ENCODE data around the gene DENND4A.
A peak's percentile ranks its signal among the peaks of the same experiment; 100 is the strongest.
"Not testable (repeated sequence)": the region's sequence is repeated elsewhere in the genome, so short reads cannot be mapped to it uniquely, and the experiment has no call there.

The DENND4A gene

DNA sequence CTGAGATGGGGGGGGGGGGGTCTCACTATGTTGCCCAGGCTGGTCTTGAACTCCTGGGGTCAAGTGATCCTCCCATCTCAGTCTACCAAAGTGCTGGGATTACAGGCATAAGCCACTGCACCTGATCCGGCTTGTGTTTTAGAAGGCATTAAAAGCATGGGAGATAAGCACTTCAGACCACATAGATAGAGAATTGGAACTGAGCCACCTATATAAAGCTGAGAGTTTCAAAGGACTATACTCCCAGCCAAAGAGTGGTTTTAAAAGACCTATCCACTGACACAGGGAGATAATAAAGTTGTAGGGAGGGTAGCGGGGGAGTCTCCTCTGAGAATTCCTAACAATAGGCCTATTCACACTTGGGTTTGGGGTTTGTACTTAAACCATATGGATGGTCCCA is 34.8 kb downstream of the DENND4A start:
- DNase-seq (ENCODE audit: low read depth), result no peak

DNA sequence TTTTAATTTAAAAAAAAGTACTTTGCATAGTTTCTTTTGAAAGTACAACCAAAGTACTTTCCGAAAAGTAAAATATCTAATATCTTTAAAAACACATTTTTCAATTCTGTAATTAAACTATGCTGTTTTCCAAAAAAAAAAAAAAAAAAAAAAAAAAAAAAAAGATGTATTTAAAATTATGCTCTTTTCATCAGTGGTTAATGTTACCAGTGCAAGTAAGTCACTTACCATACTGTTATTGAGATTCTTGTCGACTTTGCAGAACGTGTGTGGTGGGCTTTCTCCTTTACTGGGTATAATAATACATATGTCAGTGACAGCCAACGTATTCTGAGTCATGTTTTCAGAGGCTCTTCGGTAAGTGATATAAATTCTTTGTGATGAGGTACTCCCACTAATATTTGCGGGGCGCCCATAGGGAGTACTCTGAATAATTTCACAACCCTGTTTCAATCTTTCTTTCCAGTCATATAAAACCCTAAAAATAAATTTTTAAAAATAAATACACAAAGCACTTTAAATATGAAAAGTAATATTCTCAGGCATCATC is 39.9 kb downstream of the DENND4A start:
- DNase-seq (ENCODE audit: low read depth), result no peak

DNA sequence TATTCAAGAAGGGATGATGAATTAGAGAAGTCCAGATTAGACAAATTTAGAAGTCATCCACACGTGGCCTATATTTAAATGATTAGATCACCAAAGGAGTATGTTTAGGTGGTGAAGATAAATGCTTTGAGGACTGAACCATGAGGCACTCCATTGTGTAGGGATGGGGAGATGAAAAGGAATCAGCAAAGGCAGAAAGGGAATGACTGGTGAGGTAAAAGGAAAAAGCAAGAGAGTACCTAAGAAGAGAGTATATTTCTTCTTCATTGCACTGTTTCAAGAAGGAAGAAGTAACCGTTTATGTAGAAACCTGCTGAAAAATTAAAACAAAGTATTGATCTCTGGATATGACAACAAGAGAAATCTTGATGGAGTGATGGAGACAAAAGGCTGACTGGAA is 40.7 kb downstream of the DENND4A start:
- DNase-seq (ENCODE audit: low read depth), result no peak

DNA sequence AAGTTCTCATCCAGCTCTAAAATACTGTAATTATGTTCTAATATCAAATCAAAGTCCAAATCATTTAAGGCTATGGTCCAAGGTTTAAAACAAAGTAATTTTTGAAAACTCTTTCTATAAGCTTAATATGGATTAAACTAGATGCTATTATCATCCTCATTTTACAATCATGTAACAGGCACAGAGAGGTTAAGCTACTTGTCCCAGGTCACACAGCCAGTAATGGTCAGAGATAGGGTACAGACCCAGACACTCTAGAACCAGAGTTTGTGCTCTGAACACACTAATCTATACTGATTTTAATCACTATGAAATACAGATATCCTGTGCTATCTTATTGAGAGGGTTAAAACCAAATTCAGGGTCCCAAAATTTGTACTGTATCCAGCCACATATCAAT is 44.8 kb downstream of the DENND4A start:
- DNase-seq (ENCODE audit: low read depth), result no peak

DNA sequence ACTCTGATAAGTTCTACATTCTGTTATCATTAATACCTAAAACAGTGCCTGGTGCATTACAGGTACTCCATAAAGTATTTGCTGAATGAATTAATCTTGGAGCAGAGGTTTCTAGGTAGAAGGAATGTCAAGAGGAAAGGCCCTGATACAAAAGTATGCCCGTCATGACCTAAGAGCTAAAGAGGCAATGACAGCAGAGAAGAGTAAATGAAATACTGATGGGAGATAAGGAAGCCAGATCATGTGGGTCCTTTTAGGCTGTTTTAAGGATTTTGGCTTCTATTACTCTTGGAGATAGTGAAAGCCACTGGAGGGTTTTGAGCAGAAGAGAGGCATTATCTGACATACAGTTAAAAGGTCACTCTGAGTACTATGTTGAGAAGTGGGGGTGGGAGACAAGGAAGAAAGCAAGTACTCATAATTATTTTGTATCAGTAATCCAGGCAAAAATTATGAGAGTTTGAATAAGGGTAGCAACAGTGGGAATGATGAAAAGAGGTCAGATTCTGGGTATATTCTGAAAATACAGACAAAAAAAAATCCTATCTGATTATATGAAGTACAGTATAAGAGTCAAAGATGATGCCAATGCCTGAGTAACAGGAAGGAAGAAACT is 48.3 kb downstream of the DENND4A start:
- DNase-seq (ENCODE audit: low read depth), result no peak

DNA sequence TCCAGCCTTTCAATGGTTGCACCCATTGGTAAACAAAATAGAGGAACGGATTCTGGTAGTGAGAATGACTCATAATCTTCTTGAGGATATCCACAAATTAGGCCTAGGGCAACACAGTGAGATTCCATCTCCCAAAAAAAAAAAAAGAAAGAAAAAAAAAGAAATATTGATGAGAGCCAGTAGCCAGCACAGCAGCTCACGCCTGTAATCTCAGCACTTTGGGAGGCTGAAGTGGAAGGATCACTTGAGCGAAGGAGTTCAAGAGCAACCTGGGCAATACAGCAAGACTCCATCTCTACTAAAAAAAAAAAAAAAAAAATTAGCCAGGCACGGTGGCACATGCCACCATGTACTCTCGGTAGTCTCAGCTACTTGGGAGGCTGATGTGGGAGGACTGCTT is 51.9 kb downstream of the DENND4A start:
- no peak for DNase-seq (ENCODE audit: low read depth)

DNA sequence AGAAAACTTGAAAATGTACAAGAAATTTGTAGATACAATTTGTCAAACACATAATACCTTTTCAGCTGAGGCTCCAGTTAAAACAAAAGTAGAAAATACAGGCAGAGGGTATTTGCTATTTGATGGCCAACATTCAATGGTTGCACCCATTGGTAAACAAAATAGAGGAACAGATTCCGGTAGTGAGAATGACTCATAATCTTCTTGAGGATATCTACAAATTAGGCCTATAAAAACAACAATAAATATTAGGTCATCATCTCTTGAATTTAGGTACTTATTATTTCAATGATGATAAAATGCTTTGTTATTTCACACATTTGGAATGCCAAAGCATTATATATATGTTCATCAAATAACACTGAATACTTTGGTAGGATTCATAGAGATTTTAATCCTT is 53.4 kb downstream of the DENND4A start:
- DNase-seq (ENCODE audit: low read depth), result no peak

DNA sequence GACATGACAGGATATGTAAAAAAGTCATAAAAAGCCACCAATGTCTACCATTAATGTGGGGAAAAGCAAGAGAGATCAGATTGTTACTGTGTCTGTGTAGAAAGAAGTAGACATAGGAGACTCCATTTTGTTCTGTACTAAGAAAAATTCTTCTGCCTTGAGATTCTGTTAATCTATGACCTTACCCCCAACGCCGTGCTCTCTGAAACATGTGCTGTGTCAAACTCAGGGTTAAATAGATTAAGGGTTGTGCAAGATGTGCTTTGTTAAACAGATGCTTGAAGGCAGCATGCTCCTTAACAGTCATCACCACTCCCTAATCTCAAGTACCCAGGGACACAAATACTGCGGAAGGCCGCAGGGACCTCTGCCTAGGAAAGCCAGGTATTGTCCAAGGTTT is 58.5 kb downstream of the DENND4A start:
- DNase-seq (ENCODE audit: low read depth), result not testable (repeated sequence)

DNA sequence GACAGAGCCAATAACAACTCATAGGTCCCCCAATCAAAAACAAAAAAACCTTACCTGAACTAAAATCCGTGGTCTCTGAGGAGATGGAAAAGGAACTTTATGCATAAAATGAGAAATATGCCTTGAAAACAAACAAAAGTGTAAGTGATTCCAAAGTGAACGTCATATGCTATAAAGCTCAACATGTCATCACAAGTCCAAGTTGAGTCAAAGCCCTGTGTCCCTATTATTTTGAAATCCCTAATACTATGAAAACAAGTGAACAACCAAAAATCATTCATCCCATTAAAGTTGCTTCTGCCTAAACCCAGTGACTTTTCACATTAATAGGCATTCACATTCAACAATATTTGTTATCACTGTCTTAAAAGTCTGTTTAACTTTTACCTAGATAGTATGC is 59.4 kb downstream of the DENND4A start:
- DNase-seq (ENCODE audit: low read depth), result no peak

DNA sequence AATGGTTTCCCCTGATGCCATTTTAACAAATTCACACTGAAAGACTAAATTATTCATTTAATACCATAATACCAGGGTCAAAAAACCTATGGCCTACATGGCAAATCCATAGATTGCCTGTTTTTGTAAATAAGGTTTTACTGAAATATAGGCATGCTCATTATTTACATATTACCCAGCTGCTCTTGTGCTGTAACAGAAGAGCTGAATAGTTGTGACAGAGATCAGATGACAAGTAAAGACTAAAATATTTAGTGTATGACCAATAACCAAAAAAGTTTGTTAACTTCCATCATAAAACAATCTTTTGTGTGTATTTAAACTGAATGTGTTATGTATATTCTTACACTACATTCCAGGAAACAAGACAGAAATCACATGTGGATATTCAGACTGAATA is 60.2 kb downstream of the DENND4A start:
- no peak for DNase-seq (ENCODE audit: low read depth)

DNA sequence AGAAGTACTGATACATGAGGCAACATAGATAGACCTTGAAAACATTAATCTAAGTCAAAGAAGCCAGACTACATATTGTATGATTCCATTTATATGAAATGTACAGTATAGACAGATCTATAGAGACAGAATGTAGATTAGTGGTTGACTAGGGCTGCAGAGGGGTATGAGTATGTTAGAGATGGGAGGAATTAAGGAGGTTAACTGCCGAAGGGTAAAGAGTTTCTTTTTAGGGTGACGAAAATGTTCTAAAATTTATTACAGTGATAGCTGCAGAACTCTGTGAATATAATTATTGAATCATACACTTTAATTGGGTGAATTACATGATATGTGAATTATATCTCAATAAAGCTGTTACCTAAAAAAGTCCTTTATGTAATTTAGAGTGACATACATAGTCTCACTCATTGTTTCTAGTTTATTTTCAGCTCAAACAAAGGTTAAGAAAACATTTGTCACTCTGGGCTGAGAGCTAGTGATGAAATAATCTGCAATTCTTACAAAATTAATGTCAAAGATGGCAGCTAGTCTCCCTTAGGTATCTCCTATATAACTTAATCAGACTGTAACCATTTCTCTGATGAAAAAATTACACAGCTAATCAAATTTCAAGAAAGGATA is 61.4 kb downstream of the DENND4A start:
- peak; percentile 21 for DNase-seq (ENCODE audit: low read depth)

DNA sequence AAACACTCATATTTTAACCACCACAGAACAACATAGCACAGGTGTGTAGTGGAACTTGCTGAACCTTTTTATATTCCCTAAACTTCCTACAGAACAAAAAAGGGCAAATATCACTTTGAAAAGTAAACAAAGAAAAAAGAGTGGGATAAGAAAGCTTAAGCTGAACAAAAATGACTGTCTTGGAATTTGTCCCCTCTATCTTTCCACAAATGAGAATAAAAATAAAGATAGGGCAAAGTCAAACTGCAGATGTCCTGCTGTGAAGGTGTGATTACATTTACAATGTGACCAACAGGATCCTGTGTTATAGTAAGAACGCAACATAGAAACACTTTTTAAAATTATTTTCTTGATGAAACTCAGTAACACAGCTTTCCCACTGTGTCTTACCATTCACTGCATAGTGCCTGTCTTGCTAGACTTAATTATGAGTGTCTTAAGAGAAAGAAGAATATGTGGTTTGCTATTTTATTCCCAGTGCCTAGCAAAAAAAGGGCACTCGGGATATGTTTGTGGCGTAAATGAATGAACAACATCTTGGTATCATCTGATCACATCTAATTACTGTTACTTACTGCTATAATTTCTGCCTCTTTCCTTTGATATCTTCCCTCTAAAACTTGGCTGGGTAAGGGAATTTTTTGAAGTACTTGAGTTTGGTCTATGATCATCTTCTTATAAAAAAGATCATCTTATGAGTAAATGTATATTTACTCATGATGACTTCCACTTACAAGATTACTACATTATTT is 67.5 kb downstream of the DENND4A start:
- no peak for DNase-seq (ENCODE audit: low read depth)

DNA sequence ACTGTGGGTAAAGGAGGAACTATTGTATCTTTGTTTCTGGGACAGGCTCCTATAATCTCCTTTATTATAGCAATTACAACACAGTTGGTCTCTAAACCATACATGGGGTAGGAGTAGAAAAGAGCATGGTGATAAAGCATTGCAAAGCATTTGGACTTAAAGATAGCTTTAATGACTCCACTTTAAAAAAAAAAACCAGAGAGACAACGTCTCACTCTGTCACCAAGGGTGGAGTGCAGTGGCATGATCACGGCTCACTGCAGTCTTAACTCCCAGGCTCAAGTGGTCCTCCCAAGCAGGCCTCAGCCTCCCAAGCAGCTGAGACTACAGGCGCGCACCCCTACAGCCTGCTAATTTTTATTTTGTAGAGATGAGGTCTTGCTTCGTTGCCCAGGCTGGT is 68.2 kb downstream of the DENND4A start:
- no peak for DNase-seq (ENCODE audit: low read depth)

DNA sequence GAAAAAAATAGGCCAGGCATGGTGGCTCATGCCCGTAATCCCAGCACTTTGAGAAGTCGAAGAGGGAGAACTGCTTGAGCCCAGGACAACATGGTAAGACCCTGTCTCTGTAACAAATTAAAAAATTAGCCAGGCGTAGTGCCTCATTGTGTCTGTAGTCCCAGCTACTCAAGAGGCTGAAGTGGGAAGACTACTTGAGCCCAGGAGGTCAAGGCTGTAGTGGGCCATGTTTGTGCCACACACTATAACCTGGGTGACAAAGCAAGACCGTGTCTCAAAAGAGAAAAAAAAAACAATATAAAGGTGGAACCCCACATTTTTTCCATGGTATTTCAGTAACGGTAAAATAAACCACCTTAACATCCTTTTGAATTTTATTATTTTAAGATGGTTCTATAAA is 69.9 kb downstream of the DENND4A start:
- DNase-seq (ENCODE audit: low read depth), result no peak

DNA sequence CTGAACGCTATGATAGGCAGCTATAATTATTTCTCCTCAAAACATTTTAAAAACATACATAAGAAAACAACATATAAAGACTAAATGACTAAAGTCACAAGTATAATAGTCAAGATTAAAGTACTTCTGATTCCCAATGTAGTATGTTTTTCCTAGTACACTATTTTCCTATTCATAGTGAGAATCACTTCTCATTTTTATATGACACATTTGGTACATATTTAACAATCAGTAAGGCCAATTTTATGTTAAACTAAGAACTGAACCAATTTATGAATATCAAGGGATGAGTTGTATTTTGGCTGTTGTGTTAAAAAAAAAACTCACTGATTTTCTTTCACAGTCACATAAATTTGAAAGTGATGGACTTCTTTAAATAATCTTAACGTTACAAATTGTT is 79.7 kb downstream of the DENND4A start:
- no peak for DNase-seq (ENCODE audit: low read depth)

DNA sequence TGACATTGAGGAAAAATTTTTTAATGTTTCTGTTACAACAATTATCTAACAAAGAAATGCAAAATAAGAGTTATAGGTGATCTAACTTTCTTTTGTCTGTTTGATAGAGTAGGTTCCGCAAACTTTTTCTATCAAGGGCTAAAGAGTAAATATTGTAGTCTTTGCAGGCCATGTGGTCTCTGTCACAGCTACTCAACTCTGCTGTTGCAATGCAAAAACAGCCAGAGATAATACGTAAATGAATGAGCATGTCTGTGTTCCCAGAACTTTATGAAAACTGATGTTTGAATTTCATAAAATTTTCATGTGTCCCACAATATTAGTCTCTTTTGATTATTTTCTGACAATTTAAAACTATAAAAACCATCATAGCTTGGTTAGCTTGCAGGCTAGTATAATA is 97.0 kb downstream of the DENND4A start:
- DNase-seq (ENCODE audit: low read depth), result no peak

DNA sequence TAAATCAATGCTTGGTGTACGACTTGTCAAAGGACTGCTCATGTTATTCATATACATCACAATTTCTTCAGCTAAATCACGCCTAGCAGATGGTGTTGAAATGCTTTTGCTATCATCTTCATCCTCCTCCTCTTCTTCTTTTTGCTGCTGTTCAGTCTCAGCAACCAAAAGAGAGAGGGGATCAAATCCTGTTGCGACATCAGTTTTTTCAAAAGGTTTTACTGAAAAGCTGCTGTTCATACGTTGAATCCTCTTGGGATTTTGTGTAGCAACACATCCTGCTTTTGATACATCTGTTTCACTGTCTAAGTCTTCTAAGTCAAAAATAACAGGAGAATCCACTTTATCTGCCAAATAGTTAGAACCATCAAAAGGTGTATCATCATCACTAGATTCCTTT is 101.3 kb downstream of the DENND4A start:
- DNase-seq (ENCODE audit: low read depth), result no peak

DNA sequence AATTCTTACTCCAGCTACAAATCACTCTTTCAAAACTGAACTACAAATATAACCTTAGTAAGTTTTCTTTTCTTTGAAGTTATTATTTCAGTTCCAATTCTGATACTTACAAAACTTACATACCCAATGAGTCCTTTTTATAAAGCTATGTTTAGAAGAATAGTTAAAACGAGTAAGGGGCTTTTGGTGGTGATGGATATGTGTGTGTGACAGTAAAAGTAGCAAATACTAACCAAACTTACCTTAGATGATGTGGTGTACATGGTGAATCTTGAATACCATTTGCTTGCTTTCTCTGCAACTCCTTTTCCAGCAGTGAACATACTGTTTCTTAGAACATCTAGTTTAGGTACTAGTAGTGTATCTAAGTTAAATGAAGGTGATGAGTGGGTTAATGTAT is 101.9 kb downstream of the DENND4A start:
- DNase-seq (ENCODE audit: low read depth), result no peak

DNA sequence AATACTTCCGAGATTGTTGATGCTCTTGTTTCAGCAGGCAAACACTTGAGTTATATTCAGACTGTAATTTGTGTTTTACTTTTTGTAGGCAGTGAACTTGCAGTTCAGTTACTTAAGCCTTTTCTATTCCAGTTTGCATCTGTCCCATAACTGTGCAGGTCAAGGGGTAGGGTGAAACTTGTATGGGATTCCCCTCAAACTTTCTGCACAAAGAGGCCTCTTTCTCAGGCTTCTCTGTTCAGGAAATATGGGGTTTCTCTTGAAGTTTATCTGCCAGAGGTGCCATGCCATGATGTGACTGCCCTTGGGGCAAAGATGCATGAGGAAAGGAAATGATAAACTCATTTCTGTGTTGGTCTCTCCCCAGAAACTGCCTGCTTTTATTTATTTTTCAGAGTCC is 103.6 kb downstream of the DENND4A start:
- DNase-seq (ENCODE audit: low read depth), result no peak

DNA sequence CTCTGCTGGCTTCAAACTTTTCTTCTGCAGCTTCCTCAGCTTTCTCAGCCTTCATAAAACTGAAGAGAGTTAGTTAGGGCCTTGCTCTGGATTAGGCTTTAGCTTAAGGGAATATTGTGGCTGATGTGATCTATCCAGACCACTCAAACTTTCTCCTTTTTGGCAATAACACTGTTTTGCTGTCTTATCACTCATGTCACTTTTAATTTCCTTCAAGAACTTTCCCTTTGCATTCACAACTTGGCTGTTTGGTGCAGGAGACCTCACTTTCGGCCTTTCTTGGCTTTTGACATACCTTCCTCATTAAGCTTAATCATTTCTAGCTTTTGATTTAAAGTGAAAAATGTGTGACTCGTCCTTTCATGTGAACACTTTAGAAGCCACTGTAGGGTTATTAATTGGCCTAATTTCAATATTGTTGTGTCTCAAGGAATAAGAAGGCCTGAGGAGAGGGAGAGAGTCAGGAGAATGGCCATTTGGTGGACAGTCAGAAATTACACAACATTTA is 109.6 kb downstream of the DENND4A start:
- DNase-seq (ENCODE audit: low read depth), result no peak

DNA sequence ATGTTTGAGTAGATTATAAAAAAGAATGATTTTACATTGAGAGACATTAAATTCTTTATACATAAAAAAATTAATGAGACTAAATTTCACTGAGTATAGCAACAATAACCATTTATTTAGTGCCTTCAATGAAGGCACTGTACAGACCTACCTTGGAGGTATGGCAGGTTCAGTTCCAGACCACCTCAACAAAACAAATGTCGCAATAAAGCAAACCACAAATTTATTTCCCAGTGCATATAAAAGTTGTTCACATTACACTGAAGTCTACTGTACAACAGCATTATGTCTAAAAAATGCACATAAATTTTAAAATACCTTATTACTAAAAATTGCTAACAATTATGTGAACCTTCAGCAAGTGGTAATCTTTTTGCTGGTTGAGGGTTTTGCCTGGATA is 111.5 kb downstream of the DENND4A start:
- DNase-seq (ENCODE audit: low read depth), result no peak

DNA sequence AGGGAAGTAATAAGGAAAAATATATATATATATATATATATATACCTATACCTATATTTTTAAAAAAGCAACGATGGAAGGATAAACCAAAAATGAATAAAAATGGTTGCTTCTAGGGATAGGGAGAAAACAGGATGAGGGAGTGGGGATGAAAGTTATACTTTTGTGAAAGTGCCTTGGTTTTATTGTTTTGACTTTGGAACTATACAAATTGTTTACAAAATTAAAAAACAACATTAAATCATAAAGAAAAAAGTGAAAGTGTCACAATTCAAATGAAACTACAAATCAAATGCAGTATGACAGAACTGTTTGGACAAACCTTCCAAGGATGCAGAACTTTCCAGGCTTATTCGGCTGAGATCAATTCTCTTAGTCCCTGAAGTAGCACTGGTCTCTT is 116.0 kb downstream of the DENND4A start:
- no peak for DNase-seq (ENCODE audit: low read depth)

DNA sequence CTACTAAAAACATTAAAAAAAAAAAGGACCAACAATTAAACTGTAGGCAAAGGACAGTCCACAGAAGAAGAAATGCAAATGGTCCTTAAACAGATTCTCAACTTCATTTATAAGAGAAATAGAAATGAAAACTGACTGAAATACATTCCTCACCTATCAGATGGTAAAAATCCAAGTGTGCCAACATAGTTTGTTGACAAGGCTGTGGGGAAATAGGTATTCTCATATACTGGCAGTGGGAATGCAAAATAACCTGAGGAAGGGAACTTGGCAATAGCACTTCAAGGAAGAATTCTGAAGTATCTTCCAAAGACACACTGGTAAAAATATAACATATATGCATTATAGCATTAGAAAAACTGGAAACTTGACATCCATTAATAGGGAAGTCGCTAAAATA is 116.5 kb downstream of the DENND4A start:
- no peak for DNase-seq (ENCODE audit: low read depth)
